Activated CD8-positive, alpha-beta memory T cell treated with anti-CD3 and anti-CD28 coated beads, Interleukin-2, amount 50 U/mL, for 1 hour (primary cell): ENCODE data around the gene ZC3H4.

Experiments
- DNase-seq: peaks from one replicate; pipeline ENCODE4 v3.0.0-alpha.2; 2020; ENCODE audit errors: extremely low read depth

Gene ZC3H4

GRCh38 chr19:47021536-47022139 is 91.9 kb downstream of the ZC3H4 start:
- no peak for DNase-seq

- no peak for DNase-seq
Observed at GRCh38 chr19:47020992-47021496, 92.5 kb downstream of the ZC3H4 start.

GRCh38 chr19:47020132-47020805 is 93.3 kb downstream of the ZC3H4 start:
- DNase-seq = no peak

- no peak for DNase-seq
Observed at GRCh38 chr19:47019431-47020041, 94.0 kb downstream of the ZC3H4 start, which contains the start of gene NPAS1. Gene NPAS1 (plus strand): TSS chr19:47019837. CDS start chr19:47021048, 1,211 bp downstream.

- DNase-seq = no peak
Observed at GRCh38 chr19:47018923-47019322, 94.7 kb downstream of the ZC3H4 start.
